CD14-positive monocyte (primary cell): Measurements from ENCODE around the gene MAP3K6. TPM values are rescaled to one million over a fixed set of nuclear protein-coding genes. Genes with fewer than 3 reads are reported as not detected.

Experiments
- DNase-seq, 3 donors: peaks; one replicate each; pipeline ENCODE4 v3.0.0-alpha.2; 2011 to 2022
- H2AFZ ChIP-seq: 2 replicates; pipeline ENCODE4 v1.6.0; 2012; ENCODE audit warnings: mild to moderate bottlenecking, low read depth, low read length, inconsistent platforms; ENCODE audit not compliant: insufficient read depth, poor library complexity, severe bottlenecking
- H3K27ac ChIP-seq, 2 donors: 1 replicate in 1 of 2; 2 replicates in 1 of 2; pipeline ENCODE4 v1.5.1; 2012 to 2013; ENCODE audit warnings: low read length in 2 of 2, control low read depth in 1 of 2, inconsistent platforms in 1 of 2, low read depth in 1 of 2, mild to moderate bottlenecking in 1 of 2
- H3K27me3 ChIP-seq, 2 donors: one replicate each; pipeline versions ENCODE4 v1.6.0 to v1.6.1; 2011 to 2013; ENCODE audit warnings: low read length in 2 of 2; ENCODE audit not compliant: control insufficient read depth in 2 of 2, insufficient read depth in 2 of 2
- H3K36me3 ChIP-seq, 2 donors: replicated peaks in 1 of 2; 1 replicate in 1 of 2; 2 replicates in 1 of 2; pipeline versions ENCODE4 v1.5.1 to v1.6.1; 2012 to 2013; ENCODE audit warnings: low read length in 2 of 2, control low read depth in 1 of 2, inconsistent platforms in 1 of 2, mild to moderate bottlenecking in 1 of 2; ENCODE audit not compliant: insufficient read depth in 2 of 2, control insufficient read depth in 1 of 2
- H3K4me1 ChIP-seq, 2 donors: 1 replicate in 1 of 2; 2 replicates in 1 of 2; pipeline versions ENCODE4 v1.5.1 to v1.6.1; 2012 to 2013; ENCODE audit warnings: low read length in 2 of 2, control low read depth in 1 of 2, inconsistent platforms in 1 of 2, mild to moderate bottlenecking in 1 of 2, moderate library complexity in 1 of 2; ENCODE audit not compliant: insufficient read depth in 2 of 2, control insufficient read depth in 1 of 2
- H3K4me2 ChIP-seq: replicated peaks from 2 replicates; pipeline ENCODE3; 2012; ENCODE audit warnings: low read length, moderate library complexity, mild to moderate bottlenecking; ENCODE audit not compliant: poor library complexity, severe bottlenecking; ENCODE audit errors: extremely low read depth
- H3K4me3 ChIP-seq, 3 experiments: fragments of 200-600 bp in 1 of 3; sonication (generic) in 1 of 3; replicated peaks in 1 of 3; 1 replicate in 2 of 3; 2 replicates in 1 of 3; pipeline ENCODE4 v1.5.1; 2011 to 2013; ENCODE audit warnings: low read length in 3 of 3, mild to moderate bottlenecking in 3 of 3, control low read depth in 2 of 3, low read depth in 2 of 3, inconsistent platforms in 1 of 3, moderate library complexity in 1 of 3
- H3K79me2 ChIP-seq: 2 replicates; pipeline ENCODE4 v1.6.0; 2012; ENCODE audit warnings: mild to moderate bottlenecking, control low read depth, inconsistent platforms, low read length, moderate library complexity; ENCODE audit not compliant: insufficient read depth
- H3K9ac ChIP-seq: 2 replicates; pipeline ENCODE4 v1.6.0; 2017; ENCODE audit warnings: low read length, mild to moderate bottlenecking; ENCODE audit not compliant: insufficient read depth, poor library complexity, severe bottlenecking
- H3K9me3 ChIP-seq, 2 donors: replicated peaks in 1 of 2; 1 replicate in 1 of 2; 2 replicates in 1 of 2; pipeline versions ENCODE4 v1.5.1 to v1.6.1; 2012 to 2013; ENCODE audit warnings: low read length in 2 of 2, control low read depth in 1 of 2; ENCODE audit not compliant: control insufficient read depth in 1 of 2, insufficient read depth in 1 of 2
- H4K20me1 ChIP-seq: 2 replicates; pipeline ENCODE4 v1.6.0; 2012; ENCODE audit warnings: mild to moderate bottlenecking, low read length, control low read depth, moderate library complexity; ENCODE audit not compliant: insufficient read depth
- H3K27ac Mint-ChIP-seq, 7 donors: one replicate each; pipeline ENCODE4 v1.8.0; 2020; ENCODE audit warnings: mild to moderate bottlenecking in 7 of 7, mixed read lengths in 7 of 7, moderate library complexity in 6 of 7, inconsistent platforms in 2 of 7
- H3K27me3 Mint-ChIP-seq, 3 donors: one replicate each; pipeline ENCODE4 v1.8.0; 2021 to 2022; ENCODE audit warnings: low read depth in 3 of 3, mild to moderate bottlenecking in 3 of 3, mixed read lengths in 3 of 3, moderate library complexity in 3 of 3, inconsistent platforms in 1 of 3
- H3K36me3 Mint-ChIP-seq, 2 donors: one replicate each; pipeline ENCODE4 v1.8.0; 2020; ENCODE audit warnings: mixed read lengths in 2 of 2, inconsistent platforms in 1 of 2, mild to moderate bottlenecking in 1 of 2
- H3K4me1 Mint-ChIP-seq: one replicate; pipeline ENCODE4 v1.8.0; 2020; ENCODE audit warnings: mild to moderate bottlenecking, mixed read lengths
- H3K4me3 Mint-ChIP-seq, 2 donors: one replicate each; pipeline ENCODE4 v1.8.0; 2020; ENCODE audit warnings: mild to moderate bottlenecking in 2 of 2, mixed read lengths in 2 of 2, moderate library complexity in 1 of 2
- H3K9me3 Mint-ChIP-seq, 7 donors: one replicate each; pipeline ENCODE4 v1.8.0; 2020 to 2022; ENCODE audit warnings: mixed read lengths in 7 of 7, mild to moderate bottlenecking in 6 of 7, moderate library complexity in 6 of 7, inconsistent platforms in 2 of 7
- CTCF ChIP-seq: fragments of 200-600 bp; IDR thresholded peaks from one replicate; pipeline ENCODE4 v1.8.0; 2022; ENCODE audit warnings: antibody characterized with exemption, mild to moderate bottlenecking
- WGBS: methylation state at CpG from one replicate; pipeline ENCODE4 v1.1.5; 2013; ENCODE audit warnings: missing lambda C conversion rate; ENCODE audit not compliant: insufficient coverage; 5-methylcytosine and 5-hydroxymethylcytosine counted together
- intact Hi-C, 2 donors: fragments of 100-400 bp; cut with micrococcal nuclease; formaldehyde crosslinking; loops; one replicate each; pipeline versions ENCODE4 v1.15.0 to v1.15.1; 2023
- polyA plus RNA-seq, 3 donors: library from polyadenylated mRNA; depleted of rRNA in 1 of 3; unstranded in 2 of 3; stranded (reverse) in 1 of 3; fragments of 300-500 nt in 2 of 3; fragments of >200 nt in 1 of 3; fragmentation: Illumina TruSeq in 2 of 3; gene quantifications; 1 replicate in 2 of 3; 2 replicates in 1 of 3; pipeline ENCODE4 v1.2.3, GENCODE V29; 2012 to 2021

MAP3K6 gene
- polyA plus RNA-seq, 3 donors: 3.2 to 14.8 (median 6.7) TPM

GRCh38 chr1:27325286-27325685, 41.5 kb downstream of the MAP3K6 start:
- H3K79me2 ChIP-seq: peaks cover 75% of the 10 kb centered on the region
- H3K36me3 Mint-ChIP-seq: peaks cover 34 to 53% of the 10 kb centered on the region in 2 donors
- H3K4me2 ChIP-seq: no peak overlapping the region
- H3K27me3 Mint-ChIP-seq: peaks cover 0 to 5% (median 0%) of the 10 kb centered on the region in 3 donors
- H3K9me3 ChIP-seq: no peaks in the 10 kb centered on the region
- no peak for TF ChIP-seq CTCF
- H3K4me3 Mint-ChIP-seq: no peak overlapping the region
- intact Hi-C loops: loop anchor here in 1 of 2 donors (10.0 kb wide), 1 partner anchor 340 kb away; no protein-coding TSS in a partner anchor
- peaks cover 22 to 52% of the 10 kb centered on the region in 2 donors for H3K36me3 ChIP-seq
- no peaks in the 10 kb centered on the region for H3K27me3 ChIP-seq
- no peak overlapping the region for H3K9ac ChIP-seq
- 96% methylated on average over 12 of the region's 15 CpGs for WGBS
- peaks cover 32% of the 10 kb centered on the region for H3K4me1 Mint-ChIP-seq
- peaks cover 17 to 20% of the 10 kb centered on the region in 2 donors for H3K4me1 ChIP-seq
- no peak overlapping the region for H3K4me3 ChIP-seq
- no peak overlapping the region for H2AFZ ChIP-seq
- peak overlapping the region in 1 of 7 donors; percentile 57 for H3K27ac Mint-ChIP-seq
- H3K27ac ChIP-seq: no peak overlapping the region
- DNase-seq: no peak
- no peaks in the 10 kb centered on the region for H3K9me3 Mint-ChIP-seq
- peaks cover 34% of the 10 kb centered on the region for H4K20me1 ChIP-seq

- Histone ChIP-seq H3K4me1 (peaks cover 17 to 20% of the 10 kb centered on the region in 2 donors), H3K4me2 (peak overlapping the region; percentile 87), H3K27me3 (peaks cover 0 to 3% of the 10 kb centered on the region in 2 donors), H2AFZ (peak overlapping the region; percentile 83), H3K4me3 (peak overlapping the region; percentile 65 to 88 (median 87)), H4K20me1 (peaks cover 14% of the 10 kb centered on the region), H3K36me3 (peaks cover 16 to 33% of the 10 kb centered on the region in 2 donors), H3K9ac (peak overlapping the region; percentile 92), H3K27ac (peak overlapping the region; percentile 89 to 95), H3K9me3 (no peaks in the 10 kb centered on the region), H3K79me2 (peaks cover 56% of the 10 kb centered on the region)
- Mint-ChIP-seq H3K27ac (peak overlapping the region; percentile 97 to 99 (median 98)), H3K9me3 (no peaks in the 10 kb centered on the region), H3K27me3 (peaks cover 5 to 7% (median 5%) of the 10 kb centered on the region in 3 donors), H3K36me3 (peaks cover 21 to 34% of the 10 kb centered on the region in 2 donors), H3K4me1 (peaks cover 30% of the 10 kb centered on the region), H3K4me3 (peak overlapping the region; percentile 89 to 97)
- intact Hi-C loops: loop anchor here in 1 of 2 donors (10.0 kb wide), 1 partner anchor 342 kb away; no protein-coding TSS in a partner anchor
- peak in 1 of 3 donors; percentile 13 for DNase-seq
- no peak for TF ChIP-seq CTCF
- WGBS: 0% methylated on average over 2 of the region's 10 CpGs
These were observed 44.1 kb downstream of the MAP3K6 start for GRCh38 chr1:27322569-27323240.
